K562 (cell line): ENCODE measurements around the gene CCDC88C. TPM values are rescaled to one million over a fixed set of nuclear protein-coding genes. Genes with fewer than 3 reads are reported as not detected.

Experiments used
- ATAC-seq: fragments of 200-7000 bp; cut with Tn5 transposase; 3 replicates; pipeline ENCODE4 v1.9.1; 2020; ENCODE audit warnings: moderate library complexity
- BruUV-seq: library from RNA; stranded (reverse); fragments of 400-500 nt; replicated peaks from 2 replicates; lab custom pipeline; 2021; lab: Mats Ljungman, UMichigan
- CTCF ChIA-PET: fragments of 300-600 bp; formaldehyde crosslinking; extraction: SDS; loops from one replicate; lab custom pipeline; 2021; ENCODE audit warnings: low intra/inter-chr PET ratio; lab: Yijun Ruan, JAX
- POLR2A ChIA-PET: fragments of 300-600, 350-650 bp; sonication (Branson Sonifier 250); formaldehyde crosslinking; extraction: SDS; loops from one replicate; lab custom pipeline; 2021; ENCODE audit warnings: antibody characterized with exemption, inconsistent platforms; lab: Yijun Ruan, JAX
- DNase-seq, 4 experiments: peaks; one replicate each; pipeline versions ENCODE4 v3.0.0 to v3.0.0-alpha.2; 2011 to 2018; ENCODE audit warnings: low spot score in 3 of 4, mixed read lengths in 3 of 4; ENCODE audit errors: extremely low read depth in 1 of 4
- FAIRE-seq: peaks from 2 replicates; lab custom pipeline; 2011; peaks lifted over from hg19 to GRCh38; lab: Jason Lieb, UNC
- H2AFZ ChIP-seq: 2 replicates; pipeline ENCODE4 v1.6.0; 2011; ENCODE audit warnings: low read depth, low read length, control low read depth, inconsistent platforms
- H3K27ac ChIP-seq: fragments of 200-600 bp; 3 replicates; pipeline ENCODE4 v1.8.0; 2011; ENCODE audit warnings: low read depth, mild to moderate bottlenecking, control low read depth, inconsistent platforms, low read length, moderate library complexity, mixed read lengths; ENCODE audit errors: extremely low read depth
- H3K27me3 ChIP-seq, 2 experiments: fragments of 300-600 bp in 1 of 2; 2 replicates in 1 of 2; 3 replicates in 1 of 2; pipeline versions ENCODE4 v1.6.0 to v1.8.0; 2011; ENCODE audit warnings: inconsistent platforms in 2 of 2, low read length in 2 of 2, mild to moderate bottlenecking in 1 of 2, mixed read lengths in 1 of 2, moderate library complexity in 1 of 2; ENCODE audit not compliant: control insufficient read depth in 2 of 2, insufficient read depth in 2 of 2
- H3K36me3 ChIP-seq: fragments of 300-600 bp; 3 replicates; pipeline ENCODE4 v1.8.0; 2011; ENCODE audit warnings: mild to moderate bottlenecking, low read length, inconsistent platforms; ENCODE audit not compliant: control insufficient read depth, insufficient read depth
- H3K4me1 ChIP-seq, 2 experiments: fragments of 200-600 bp in 1 of 2; replicated peaks in 1 of 2; 2 replicates in 1 of 2; 3 replicates in 1 of 2; pipeline versions ENCODE4 v1.5.1 to v1.8.0; 2011; ENCODE audit warnings: inconsistent platforms in 2 of 2, low read length in 2 of 2, mild to moderate bottlenecking in 1 of 2, mixed read lengths in 1 of 2, moderate library complexity in 1 of 2; ENCODE audit not compliant: control insufficient read depth in 2 of 2, insufficient read depth in 2 of 2
- H3K4me2 ChIP-seq: 2 replicates; pipeline ENCODE4 v1.6.1; 2011; ENCODE audit warnings: low read length, control low read depth, inconsistent platforms, mixed read lengths; ENCODE audit not compliant: insufficient read depth
- H3K4me3 ChIP-seq: fragments of 200-600 bp; sonication (generic), shearing (Covaris generic); 2 replicates; pipeline ENCODE4 v1.5.1; 2016; ENCODE audit warnings: control low read depth, inconsistent platforms
- H3K79me2 ChIP-seq: fragments of 200-600 bp; 3 replicates; pipeline ENCODE4 v1.8.0; 2011; ENCODE audit warnings: low read length, inconsistent platforms; ENCODE audit not compliant: control insufficient read depth, insufficient read depth
- H3K9ac ChIP-seq, 2 experiments: 2 replicates each; pipeline versions ENCODE4 v1.6.0 to v1.6.1; 2011; ENCODE audit warnings: low read depth in 2 of 2, low read length in 2 of 2, control low read depth in 1 of 2, inconsistent platforms in 1 of 2, mild to moderate bottlenecking in 1 of 2, mixed read lengths in 1 of 2; ENCODE audit not compliant: insufficient read depth in 1 of 2
- H3K9me1 ChIP-seq: one replicate; pipeline ENCODE4 v1.6.0; 2011; ENCODE audit warnings: inconsistent platforms, mild to moderate bottlenecking, low read length, moderate library complexity; ENCODE audit not compliant: control insufficient read depth, insufficient read depth
- H3K9me3 ChIP-seq: replicated peaks from 2 replicates; pipeline ENCODE4 v1.5.1; 2011; ENCODE audit warnings: low read depth, low read length, inconsistent platforms; ENCODE audit not compliant: control insufficient read depth, insufficient read depth
- H4K20me1 ChIP-seq: replicated peaks from 2 replicates; pipeline ENCODE4 v1.6.1; 2011; ENCODE audit warnings: low read length, inconsistent platforms, mixed read lengths; ENCODE audit not compliant: control insufficient read depth, insufficient read depth
- MEIS2 ChIP-seq: fragments of 450-650 bp; IDR thresholded peaks from 2 replicates; pipeline ENCODE4 v1.6.1; 2014; ENCODE audit warnings: mild to moderate bottlenecking; ENCODE audit not compliant: partially characterized antibody
- NFIC ChIP-seq: fragments of 450-650 bp; IDR thresholded peaks from 2 replicates; pipeline ENCODE4 v1.6.1; 2017; ENCODE audit warnings: mild to moderate bottlenecking, inconsistent platforms
- NFXL1 ChIP-seq: fragments of 450-650 bp; formaldehyde crosslinking; IDR thresholded peaks from 2 replicates; pipeline ENCODE4 v1.4.0; 2021; ENCODE audit warnings: mild to moderate bottlenecking
- PBX2 ChIP-seq, 2 experiments: IDR thresholded peaks in 1 of 2; conservative IDR thresholded peaks in 1 of 2; 2 replicates each; pipeline ENCODE4 v1.6.1; 2016; ENCODE audit warnings: low read depth in 2 of 2, mild to moderate bottlenecking in 1 of 2, missing compliant biosample characterization in 1 of 2, missing genetic modification characterization in 1 of 2, moderate library complexity in 1 of 2
- WGBS: fragments of 100-300 bp; shearing (Covaris generic); methylation state at CpG from one replicate; pipeline ENCODE4 v1.1.6; 2016; ENCODE audit warnings: low coverage, mixed read lengths; ENCODE audit not compliant: insufficient coverage; ENCODE audit errors: missing lambda C conversion rate; 5-methylcytosine and 5-hydroxymethylcytosine counted together
- in situ Hi-C: fragments of 300-500 bp; cut with MboI; formaldehyde crosslinking; loops from 4 replicates; pipeline ENCODE4 v1.15.0; 2018; ENCODE audit warnings: inconsistent platforms, mixed read lengths
- intact Hi-C: fragments of 100-400 bp; cut with micrococcal nuclease; formaldehyde crosslinking; loops from 2 replicates; pipeline ENCODE4 v1.14.2; 2022
- polyA plus RNA-seq, 8 experiments: library from polyadenylated mRNA; depleted of rRNA in 4 of 8; stranded (reverse) in 5 of 8; unstranded in 3 of 8; fragments of >200 nt; fragmentation: Nextera tagmentation in 2 of 8; fragmentation: Illumina TruSeq in 1 of 8; extraction: Ambion mirVana in 2 of 8; extraction: Trizol in 1 of 8; gene quantifications; 2 replicates each; pipeline versions ENCODE4 v1.2.1 to v1.2.3, GENCODE V29; 2011 to 2014; ENCODE audit warnings: inconsistent platforms in 1 of 8, missing spikeins in 1 of 8
- total RNA-seq, 7 experiments: library from RNA; depleted of rRNA in 6 of 7; stranded (reverse); fragments of >200 nt in 6 of 7; fragmentation: Illumina TruSeq in 2 of 7; extraction: Trizol in 2 of 7; gene quantifications; 2 replicates each; pipeline versions ENCODE4 v1.2.1 to v1.2.3, GENCODE V29; 2011 to 2021; ENCODE audit warnings: low replicate concordance in 1 of 7

The CCDC88C gene
- total and polyA plus RNA-seq, 9 of the 15 experiments (the other 6 are each of a cell fraction or from before 2014, with no cell fraction given) = 0.62 to 22.5 (median 10.7) TPM

GRCh38 chr14:91326514-91327249 is 90.9 kb downstream of the CCDC88C start:
- TF ChIP-seq NFXL1 (CRISPR knock-in tag) (no peak), NFIC (peak; percentile 38; the same call in 1 of the 2 replicates), MEIS2 (peak; percentile 67), PBX2 (CRISPR knock-in tag; IDR thresholded peaks at IDR 0.05; ENCODE audit: low read depth) (no peak), PBX2 (tag; conservative IDR thresholded peaks at IDR 0.05; ENCODE audit: low read depth) (peak; percentile 58; the same call in 1 of the 2 replicates)
- Histone ChIP-seq H3K9me3 (no peaks in the 10 kb centered on the region), H3K27me3 (no peaks in the 10 kb centered on the region), H3K4me3 (no peak overlapping the region), H2AFZ (no peak overlapping the region), H3K36me3 (peaks cover 24% of the 10 kb centered on the region; the same call in 2 of the 3 replicates), H3K27ac (no peak overlapping the region), H3K4me2 (no peak overlapping the region), H3K79me2 (no peaks in the 10 kb centered on the region), H3K9me1 (no peaks in the 10 kb centered on the region), H3K9ac (peak overlapping the region in 1 of 2 experiments; percentile 55; a peak in 2 of 4 replicates), H3K4me1 (peaks cover 14 to 19% of the 10 kb centered on the region in 2 experiments; a peak in 4 of 5 replicates), H4K20me1 (no peaks in the 10 kb centered on the region)
- peak in 1 of 4 experiments; percentile 15 for DNase-seq
- FAIRE-seq = no peak
- intact Hi-C loops (no loop called here), in situ Hi-C loops (loop anchor here (10.0 kb wide), 1 partner anchor 98 kb away; no protein-coding TSS in a partner anchor)
- CTCF ChIA-PET = interaction anchor here (0.6 to 1.1 kb wide), 2 partner anchors 30 to 585 kb away, joined by 3 read pairs; no protein-coding TSS in a partner anchor
- peak; percentile 21; the same call in 1 of the 3 replicates for ATAC-seq
- POLR2A ChIA-PET = interaction anchor here (0.7 kb wide), 1 partner anchor 233 kb away, joined by 3 read pairs; no protein-coding TSS in a partner anchor
- 46% methylated on average over 11 of the region's 14 CpGs for WGBS
- no TSS peak for BruUV-seq
